ENCODE results near the gene PHOSPHO2. TPM values are rescaled to one million over a fixed set of nuclear protein-coding genes. Genes with fewer than 3 reads are reported as not detected.
"Not testable (repeated sequence)": the region's sequence is repeated elsewhere in the genome, so short reads cannot be mapped to it uniquely, and the experiment has no call there.

PHOSPHO2 gene
- polyA plus RNA-seq, 2 donors = 1.1 to 1.2 TPM

DNA sequence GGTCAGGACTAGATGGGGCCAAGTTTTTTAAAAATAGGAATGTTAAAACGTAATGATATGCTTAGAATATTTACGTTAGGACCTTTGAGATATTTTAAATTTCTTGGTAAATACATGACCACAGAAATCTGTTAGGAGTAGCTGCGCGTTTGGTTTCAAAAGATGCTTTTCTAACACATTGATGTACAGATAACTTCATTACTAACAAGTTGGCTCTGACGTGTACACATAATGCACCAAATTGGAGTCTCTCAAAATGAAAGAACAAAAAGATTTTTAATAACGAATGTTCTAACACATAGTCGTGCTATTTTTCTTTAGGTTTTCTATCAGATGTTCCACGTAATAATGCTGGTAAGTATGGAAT is 608 bp downstream of the PHOSPHO2 start:
- WGBS, 2 donors = 25 to 27% methylated on average over 8 of the region's 8 CpGs
- Histone ChIP-seq H3K27me3 (ENCODE audit: control insufficient read depth in 1 of 2, insufficient read depth in 2 of 2, low read length in 2 of 2) (no peaks in the 10 kb centered on the region), H3K27ac (ENCODE audit: low read depth in 2 of 2, low read length in 1 of 2) (peak overlapping the region; percentile 77 to 94), H3K4me3 (ENCODE audit: low read depth in 1 of 2, low read length in 2 of 2) (peak overlapping the region; percentile 51 to 85), H3K9me3 (ENCODE audit: control insufficient read depth in 2 of 2, insufficient read depth in 1 of 2, low read depth in 1 of 2, low read length in 1 of 2) (no peaks in the 10 kb centered on the region), H3K36me3 (ENCODE audit: control insufficient read depth in 2 of 2, insufficient read depth in 2 of 2, low read length in 1 of 2) (no peaks in the 10 kb centered on the region), H3K4me1 (ENCODE audit: control insufficient read depth in 2 of 2, insufficient read depth in 2 of 2, low read length in 1 of 2) (no peaks in the 10 kb centered on the region)

DNA sequence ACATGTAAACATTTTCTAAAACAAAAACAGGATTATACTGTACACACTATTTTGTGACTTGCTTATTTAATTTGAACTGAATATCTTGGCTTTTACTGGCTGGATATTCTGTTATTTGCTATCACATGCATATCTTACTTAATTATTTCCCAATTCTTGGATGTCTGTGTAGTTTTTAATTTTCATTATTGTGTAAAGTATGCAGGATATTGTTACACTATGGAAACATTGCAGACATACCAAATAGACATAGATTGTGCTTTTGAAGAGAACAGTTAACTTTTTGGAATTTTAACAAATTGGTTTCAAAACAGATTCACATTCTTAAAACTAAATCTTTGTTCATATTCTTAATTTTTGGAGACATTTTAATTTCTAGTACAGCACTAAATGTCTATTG is 2.1 kb downstream of the PHOSPHO2 start:
- no peaks in the 10 kb centered on the region for H3K4me1 ChIP-seq (ENCODE audit: control insufficient read depth in 2 of 2, insufficient read depth in 2 of 2, low read length in 1 of 2)
- H3K27me3 ChIP-seq (ENCODE audit: control insufficient read depth in 1 of 2, insufficient read depth in 2 of 2, low read length in 2 of 2) = no peaks in the 10 kb centered on the region
- no peak overlapping the region for H3K27ac ChIP-seq (ENCODE audit: low read depth in 2 of 2, low read length in 1 of 2)
- H3K9me3 ChIP-seq (ENCODE audit: control insufficient read depth in 2 of 2, insufficient read depth in 1 of 2, low read depth in 1 of 2, low read length in 1 of 2) = no peaks in the 10 kb centered on the region
- no peak overlapping the region for H3K4me3 ChIP-seq (ENCODE audit: low read depth in 1 of 2, low read length in 2 of 2)
- H3K36me3 ChIP-seq (ENCODE audit: control insufficient read depth in 2 of 2, insufficient read depth in 2 of 2, low read length in 1 of 2) = no peaks in the 10 kb centered on the region

DNA sequence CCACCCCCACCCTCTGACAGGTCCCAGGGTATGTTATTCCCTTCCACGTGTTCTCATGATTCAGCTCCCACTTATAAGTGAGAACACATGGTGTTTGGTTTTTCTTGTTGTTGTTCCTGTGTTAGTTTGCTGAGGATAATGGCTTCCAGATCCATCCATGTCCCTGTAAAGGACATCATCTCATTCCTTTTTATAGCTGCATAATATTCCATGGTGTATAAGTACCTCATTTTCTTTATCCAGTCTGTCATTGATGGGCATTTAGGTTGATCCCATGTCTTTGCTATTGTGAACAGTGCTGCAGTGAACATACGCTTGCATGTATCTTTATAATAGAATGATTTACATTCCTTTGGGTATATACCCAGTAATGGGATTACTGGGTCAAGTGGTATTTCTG is 4.9 kb downstream of the PHOSPHO2 start:
- not testable (repeated sequence) for H3K4me1 ChIP-seq (ENCODE audit: control insufficient read depth in 2 of 2, insufficient read depth in 2 of 2, low read length in 1 of 2); H3K9me3 ChIP-seq (ENCODE audit: control insufficient read depth in 2 of 2, insufficient read depth in 1 of 2, low read depth in 1 of 2, low read length in 1 of 2); H3K36me3 ChIP-seq (ENCODE audit: control insufficient read depth in 2 of 2, insufficient read depth in 2 of 2, low read length in 1 of 2); H3K27me3 ChIP-seq (ENCODE audit: control insufficient read depth in 1 of 2, insufficient read depth in 2 of 2, low read length in 2 of 2); H3K4me3 ChIP-seq (ENCODE audit: low read depth in 1 of 2, low read length in 2 of 2); H3K27ac ChIP-seq (ENCODE audit: low read depth in 2 of 2, low read length in 1 of 2)
- 95 to 98% methylated on average over 2 of the region's 2 CpGs for WGBS, 2 donors

DNA sequence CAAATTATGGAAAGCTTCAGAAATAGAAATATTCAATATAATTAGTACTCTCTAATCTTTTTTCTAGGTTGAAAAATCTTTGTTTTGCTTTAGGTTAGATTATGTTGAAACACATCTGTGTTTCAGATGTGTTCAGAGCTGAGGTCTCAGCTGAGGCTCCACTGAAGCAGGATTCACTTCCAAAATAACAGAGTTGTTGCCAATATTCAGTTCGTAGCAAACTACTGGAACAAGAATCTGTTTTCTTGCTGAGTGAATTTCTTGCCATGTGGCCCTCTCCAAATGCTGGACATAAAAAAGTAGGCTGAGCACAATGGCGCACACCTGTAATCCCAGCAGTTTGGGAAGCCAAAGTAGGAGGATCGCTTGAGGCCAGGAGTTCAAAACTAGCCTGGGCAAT is 8.7 kb downstream of the PHOSPHO2 start:
- Histone ChIP-seq H3K9me3 (ENCODE audit: control insufficient read depth in 2 of 2, insufficient read depth in 1 of 2, low read depth in 1 of 2, low read length in 1 of 2) (no peaks in the 10 kb centered on the region), H3K27me3 (ENCODE audit: control insufficient read depth in 1 of 2, insufficient read depth in 2 of 2, low read length in 2 of 2) (no peaks in the 10 kb centered on the region), H3K4me3 (ENCODE audit: low read depth in 1 of 2, low read length in 2 of 2) (no peak overlapping the region), H3K36me3 (ENCODE audit: control insufficient read depth in 2 of 2, insufficient read depth in 2 of 2, low read length in 1 of 2) (peaks cover 0 to 2% of the 10 kb centered on the region in 2 donors), H3K4me1 (ENCODE audit: control insufficient read depth in 2 of 2, insufficient read depth in 2 of 2, low read length in 1 of 2) (no peaks in the 10 kb centered on the region), H3K27ac (ENCODE audit: low read depth in 2 of 2, low read length in 1 of 2) (no peak overlapping the region)
- 76 to 84% methylated on average over 3 of the region's 3 CpGs for WGBS, 2 donors

- no peak overlapping the region for H3K27ac ChIP-seq (ENCODE audit: low read depth in 2 of 2, low read length in 1 of 2)
- H3K36me3 ChIP-seq (ENCODE audit: control insufficient read depth in 2 of 2, insufficient read depth in 2 of 2, low read length in 1 of 2) = peaks cover 0 to 2% of the 10 kb centered on the region in 2 donors
- no peaks in the 10 kb centered on the region for H3K9me3 ChIP-seq (ENCODE audit: control insufficient read depth in 2 of 2, insufficient read depth in 1 of 2, low read depth in 1 of 2, low read length in 1 of 2)
- WGBS, 2 donors = 90 to 94% methylated on average over 1 of the region's 1 CpG
- no peaks in the 10 kb centered on the region for H3K27me3 ChIP-seq (ENCODE audit: control insufficient read depth in 1 of 2, insufficient read depth in 2 of 2, low read length in 2 of 2)
- no peak overlapping the region for H3K4me3 ChIP-seq (ENCODE audit: low read depth in 1 of 2, low read length in 2 of 2)
- H3K4me1 ChIP-seq (ENCODE audit: control insufficient read depth in 2 of 2, insufficient read depth in 2 of 2, low read length in 1 of 2) = no peaks in the 10 kb centered on the region
Observed at GRCh38 chr2:169704160-169704708, 10.0 kb downstream of the PHOSPHO2 start.

- 84 to 85% methylated on average over 2 of the region's 2 CpGs for WGBS, 2 donors
- no peak overlapping the region for H3K27ac ChIP-seq (ENCODE audit: low read depth in 2 of 2, low read length in 1 of 2)
Observed at GRCh38 chr2:169705927-169706326, 11.7 kb downstream of the PHOSPHO2 start.

DNA sequence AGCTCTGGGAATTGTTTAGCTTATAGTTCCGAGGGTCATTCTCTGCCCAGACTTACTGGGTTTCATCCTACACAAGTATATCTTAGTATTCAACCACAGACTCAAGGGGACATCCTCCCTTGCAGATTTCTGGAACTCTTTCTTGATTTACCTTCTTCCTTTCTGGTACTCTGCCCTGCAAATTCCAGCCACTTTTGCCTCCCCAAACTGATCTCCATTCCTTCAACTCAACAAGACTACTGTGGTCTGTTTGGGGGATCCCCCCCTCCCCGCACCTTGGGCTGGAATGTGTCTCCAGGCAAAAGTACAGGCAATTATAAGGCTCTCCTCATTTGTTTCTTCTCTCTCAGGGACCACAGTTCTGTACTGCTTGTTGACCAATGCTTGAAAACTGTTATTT is 13.4 kb downstream of the PHOSPHO2 start:
- Histone ChIP-seq H3K36me3 (ENCODE audit: control insufficient read depth in 2 of 2, insufficient read depth in 2 of 2, low read length in 1 of 2) (no peaks in the 10 kb centered on the region), H3K27me3 (ENCODE audit: control insufficient read depth in 1 of 2, insufficient read depth in 2 of 2, low read length in 2 of 2) (no peaks in the 10 kb centered on the region), H3K27ac (ENCODE audit: low read depth in 2 of 2, low read length in 1 of 2) (no peak overlapping the region), H3K4me1 (ENCODE audit: control insufficient read depth in 2 of 2, insufficient read depth in 2 of 2, low read length in 1 of 2) (no peaks in the 10 kb centered on the region), H3K4me3 (ENCODE audit: low read depth in 1 of 2, low read length in 2 of 2) (no peak overlapping the region), H3K9me3 (ENCODE audit: control insufficient read depth in 2 of 2, insufficient read depth in 1 of 2, low read depth in 1 of 2, low read length in 1 of 2) (no peaks in the 10 kb centered on the region)
- WGBS, 2 donors = 69 to 93% methylated on average over 2 of the region's 2 CpGs

More at GRCh38 chr2:169705927-169706326, 11.7 kb downstream of the PHOSPHO2 start:
- H3K4me3 ChIP-seq (ENCODE audit: low read depth in 1 of 2, low read length in 2 of 2) = no peak overlapping the region
- no peaks in the 10 kb centered on the region for H3K27me3 ChIP-seq (ENCODE audit: control insufficient read depth in 1 of 2, insufficient read depth in 2 of 2, low read length in 2 of 2)
- peaks cover 0 to 2% of the 10 kb centered on the region in 2 donors for H3K36me3 ChIP-seq (ENCODE audit: control insufficient read depth in 2 of 2, insufficient read depth in 2 of 2, low read length in 1 of 2)
- H3K9me3 ChIP-seq (ENCODE audit: control insufficient read depth in 2 of 2, insufficient read depth in 1 of 2, low read depth in 1 of 2, low read length in 1 of 2) = no peaks in the 10 kb centered on the region
- no peaks in the 10 kb centered on the region for H3K4me1 ChIP-seq (ENCODE audit: control insufficient read depth in 2 of 2, insufficient read depth in 2 of 2, low read length in 1 of 2)

DNA sequence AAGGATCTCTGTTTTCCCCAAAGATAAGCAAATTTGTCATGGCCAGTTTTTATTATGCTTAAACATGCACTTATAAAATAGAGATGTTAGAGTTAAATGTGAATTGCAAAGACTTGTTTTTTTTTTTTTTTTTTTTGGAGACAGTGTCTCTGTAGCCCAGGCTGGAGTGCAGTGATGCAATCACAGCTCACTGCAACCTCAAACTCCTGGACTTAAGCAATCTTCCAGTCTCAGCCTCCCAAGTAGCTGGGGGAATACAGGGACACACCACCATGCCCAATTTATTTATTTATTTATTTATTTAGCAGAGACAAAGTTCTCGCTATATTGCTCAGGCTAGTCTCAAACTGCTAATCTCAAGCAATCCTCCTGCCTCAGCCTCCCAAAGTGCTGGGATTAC is 15.1 kb downstream of the PHOSPHO2 start:
- H3K9me3 ChIP-seq (ENCODE audit: control insufficient read depth in 2 of 2, insufficient read depth in 1 of 2, low read depth in 1 of 2, low read length in 1 of 2) = no peaks in the 10 kb centered on the region
- H3K4me1 ChIP-seq (ENCODE audit: control insufficient read depth in 2 of 2, insufficient read depth in 2 of 2, low read length in 1 of 2) = no peaks in the 10 kb centered on the region
- H3K27ac ChIP-seq (ENCODE audit: low read depth in 2 of 2, low read length in 1 of 2) = no peak overlapping the region
- no peaks in the 10 kb centered on the region for H3K27me3 ChIP-seq (ENCODE audit: control insufficient read depth in 1 of 2, insufficient read depth in 2 of 2, low read length in 2 of 2)
- H3K4me3 ChIP-seq (ENCODE audit: low read depth in 1 of 2, low read length in 2 of 2) = no peak overlapping the region
- 51 to 100% methylated on average over 1 of the region's 1 CpG for WGBS, 2 donors
- H3K36me3 ChIP-seq (ENCODE audit: control insufficient read depth in 2 of 2, insufficient read depth in 2 of 2, low read length in 1 of 2) = no peaks in the 10 kb centered on the region

- Histone ChIP-seq H3K36me3 (ENCODE audit: control insufficient read depth in 2 of 2, insufficient read depth in 2 of 2, low read length in 1 of 2) (no peaks in the 10 kb centered on the region), H3K4me1 (ENCODE audit: control insufficient read depth in 2 of 2, insufficient read depth in 2 of 2, low read length in 1 of 2) (no peaks in the 10 kb centered on the region), H3K4me3 (ENCODE audit: low read depth in 1 of 2, low read length in 2 of 2) (no peak overlapping the region), H3K9me3 (ENCODE audit: control insufficient read depth in 2 of 2, insufficient read depth in 1 of 2, low read depth in 1 of 2, low read length in 1 of 2) (no peaks in the 10 kb centered on the region), H3K27me3 (ENCODE audit: control insufficient read depth in 1 of 2, insufficient read depth in 2 of 2, low read length in 2 of 2) (no peaks in the 10 kb centered on the region), H3K27ac (ENCODE audit: low read depth in 2 of 2, low read length in 1 of 2) (no peak overlapping the region)
- WGBS, 2 donors = 68 to 80% methylated on average over 1 of the region's 1 CpG
Observed at GRCh38 chr2:169709981-169710380, 15.7 kb downstream of the PHOSPHO2 start.

GRCh38 chr2:169711751-169712509 is 17.7 kb downstream of the PHOSPHO2 start:
- Histone ChIP-seq H3K9me3 (ENCODE audit: control insufficient read depth in 2 of 2, insufficient read depth in 1 of 2, low read depth in 1 of 2, low read length in 1 of 2) (no peaks in the 10 kb centered on the region), H3K27me3 (ENCODE audit: control insufficient read depth in 1 of 2, insufficient read depth in 2 of 2, low read length in 2 of 2) (no peaks in the 10 kb centered on the region), H3K4me3 (ENCODE audit: low read depth in 1 of 2, low read length in 2 of 2) (no peak overlapping the region), H3K36me3 (ENCODE audit: control insufficient read depth in 2 of 2, insufficient read depth in 2 of 2, low read length in 1 of 2) (no peaks in the 10 kb centered on the region), H3K4me1 (ENCODE audit: control insufficient read depth in 2 of 2, insufficient read depth in 2 of 2, low read length in 1 of 2) (no peaks in the 10 kb centered on the region), H3K27ac (ENCODE audit: low read depth in 2 of 2, low read length in 1 of 2) (no peak overlapping the region)
- 61 to 73% methylated on average over 7 of the region's 7 CpGs for WGBS, 2 donors

All from esophagus (tissue), 2 donors.